GM18867 (cell line): ENCODE data around the gene KDM3A.
"Not testable (repeated sequence)": the region's sequence is repeated elsewhere in the genome, so short reads cannot be mapped to it uniquely, and the experiment has no call there.

Experiments used
- ATAC-seq: cut with Tn5 transposase; IDR thresholded peaks from one replicate; pipeline ENCODE4 v1.9.1; 2021; ENCODE audit warnings: mild to moderate bottlenecking, moderate library complexity; ENCODE audit not compliant: unreplicated experiment

Gene KDM3A

DNA sequence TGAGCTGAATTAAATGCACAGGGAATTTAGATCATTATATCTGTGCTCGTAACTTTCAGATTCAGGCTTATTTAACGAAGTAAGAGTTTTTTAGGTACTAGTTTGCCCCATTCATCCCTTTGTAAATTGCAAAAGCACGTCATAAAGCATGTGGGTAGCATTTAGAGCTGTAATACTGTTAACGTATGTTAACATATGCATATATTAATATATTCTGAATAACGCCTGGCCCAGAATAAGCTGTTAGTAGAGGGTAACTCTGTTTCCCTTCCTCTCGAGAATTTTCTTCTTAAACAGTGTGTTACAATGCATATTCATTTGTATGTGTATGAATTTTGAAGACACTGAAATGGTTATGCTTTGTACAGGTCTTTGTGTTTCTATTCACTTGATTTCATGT lies 30.5 kb downstream of the KDM3A start:
- no peak for ATAC-seq

DNA sequence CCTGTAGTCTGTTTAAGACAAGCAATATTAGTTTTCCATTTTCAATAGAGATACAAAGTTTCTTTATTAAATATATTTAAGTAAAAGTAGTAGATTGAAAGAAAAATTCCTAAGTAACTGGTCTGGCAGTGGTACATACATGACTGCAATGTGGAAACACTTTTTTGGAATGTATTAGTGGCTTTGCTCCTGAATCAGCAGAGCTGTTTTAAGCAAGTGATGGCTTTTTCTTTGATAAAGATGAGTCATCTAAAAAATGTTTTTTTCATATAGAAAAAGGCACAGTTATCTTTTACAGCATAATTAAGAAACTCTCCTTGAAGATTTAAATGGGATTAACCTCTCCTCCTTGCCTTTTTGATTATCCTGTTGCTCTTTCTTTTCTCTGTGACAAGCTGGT lies 34.9 kb downstream of the KDM3A start:
- ATAC-seq, result no peak

DNA sequence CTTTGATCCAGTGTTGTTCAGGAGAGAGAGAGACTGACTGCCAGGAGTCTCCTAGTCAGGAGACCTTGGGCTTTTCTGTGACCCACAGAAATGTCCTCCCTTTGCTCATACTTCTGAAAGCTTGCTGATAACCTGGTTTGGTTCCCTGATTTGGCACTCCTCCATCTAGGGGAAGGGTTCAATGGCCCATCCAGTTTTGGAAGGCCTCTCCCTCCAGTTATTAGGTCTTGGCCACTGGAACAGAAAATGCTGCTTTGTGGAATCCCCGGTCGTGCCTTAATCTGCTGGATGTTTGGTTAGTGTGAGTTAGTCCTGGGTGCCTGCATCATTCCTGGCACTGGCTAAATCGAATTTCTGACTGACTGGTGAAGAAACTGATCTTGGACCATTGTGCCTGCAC lies 35.7 kb downstream of the KDM3A start:
- ATAC-seq, result no peak

DNA sequence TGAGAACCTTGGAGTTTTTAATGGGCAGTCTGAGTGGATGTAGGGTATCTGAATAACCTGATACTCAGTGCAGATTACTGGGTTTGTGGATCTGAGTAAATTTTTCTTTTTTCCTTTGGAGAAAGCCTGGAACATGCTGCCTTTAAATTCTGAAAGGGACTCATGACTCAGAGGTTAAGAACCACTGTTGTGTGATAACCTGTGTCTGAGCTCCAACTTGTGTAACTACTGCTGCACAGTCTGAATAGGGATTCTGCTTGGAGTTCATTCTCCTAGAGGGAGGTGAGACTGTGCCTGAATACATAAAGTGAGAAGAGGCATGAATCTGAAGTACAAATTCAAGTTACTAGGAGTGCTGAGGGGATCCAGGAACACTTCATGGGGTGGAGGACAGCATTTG lies 36.2 kb downstream of the KDM3A start:
- no peak for ATAC-seq

DNA sequence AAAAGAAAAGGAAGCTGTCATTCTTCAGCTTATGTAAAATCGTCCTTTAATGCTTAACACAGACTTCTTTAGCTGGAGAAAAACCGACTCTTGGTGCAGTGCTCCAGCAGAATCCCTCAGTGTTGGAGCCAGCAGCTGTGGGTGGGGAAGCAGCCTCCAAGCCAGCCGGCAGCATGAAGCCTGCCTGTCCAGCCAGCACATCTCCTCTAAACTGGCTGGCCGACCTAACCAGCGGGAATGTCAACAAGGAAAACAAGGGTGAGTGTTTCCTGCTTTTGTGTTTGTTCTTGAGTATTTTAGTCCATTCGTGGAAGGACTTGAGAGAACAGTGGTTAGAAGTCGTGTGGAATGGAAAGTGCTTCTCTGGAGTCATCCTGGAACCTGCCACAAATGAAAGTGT lies 38.9 kb downstream of the KDM3A start:
- ATAC-seq, result no peak

DNA sequence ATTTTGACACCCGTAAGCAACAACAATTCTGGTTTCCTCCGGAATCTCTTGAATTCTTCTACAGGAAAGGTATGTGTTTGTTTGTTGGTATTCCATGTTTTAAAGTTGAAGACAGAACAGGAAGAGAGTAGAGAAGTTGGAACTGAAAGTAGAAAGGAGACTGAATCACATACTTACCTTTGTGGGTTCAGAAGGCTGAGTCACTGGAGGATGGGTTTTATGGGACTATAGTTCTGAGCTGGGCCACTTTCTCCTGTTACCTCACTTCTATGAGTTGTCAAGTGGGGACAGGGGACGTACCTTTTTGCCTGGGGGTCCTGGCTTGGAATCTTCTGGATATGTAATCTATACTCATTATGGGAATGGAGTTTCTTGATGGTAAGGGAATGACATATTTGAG lies 40.9 kb downstream of the KDM3A start:
- ATAC-seq, result no peak

DNA sequence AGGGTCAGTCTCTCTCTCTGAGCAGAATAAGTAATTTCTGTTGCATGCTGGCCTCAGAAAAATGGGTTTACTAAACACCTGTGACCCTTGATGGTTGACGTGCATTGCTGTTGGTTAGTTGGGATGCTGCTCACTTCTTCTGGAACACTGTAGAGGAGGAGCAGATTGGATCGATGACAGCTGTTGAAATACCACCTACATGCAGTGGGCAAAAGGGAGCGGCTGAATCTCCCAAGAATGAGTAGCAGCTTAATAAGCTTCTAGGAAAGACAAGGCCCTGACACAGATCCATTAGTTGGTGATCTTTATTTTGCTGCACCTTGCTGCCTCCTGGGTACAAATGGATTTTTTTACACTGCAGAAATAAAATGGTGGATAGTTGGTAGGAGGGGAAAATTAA lies 43.2 kb downstream of the KDM3A start:
- ATAC-seq, result no peak

DNA sequence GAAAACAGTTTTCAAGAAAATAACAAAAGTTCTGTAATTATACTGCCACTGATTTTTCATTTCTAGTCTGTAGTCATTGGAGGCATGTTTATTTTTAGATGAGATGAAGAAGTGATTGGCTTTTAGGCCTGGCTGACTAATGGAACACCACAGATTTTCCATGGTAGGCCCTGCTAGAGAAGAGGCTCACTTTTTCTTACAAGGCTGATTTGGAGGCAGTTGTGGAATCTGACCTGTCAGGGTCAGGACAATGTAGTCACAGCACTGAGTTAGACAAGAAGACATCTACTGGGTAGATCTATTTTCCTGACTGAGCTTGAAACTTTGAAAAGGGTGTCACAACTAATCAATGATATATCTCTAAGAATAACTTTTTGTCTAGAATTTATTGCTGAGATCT lies 43.9 kb downstream of the KDM3A start:
- ATAC-seq, result no peak

DNA sequence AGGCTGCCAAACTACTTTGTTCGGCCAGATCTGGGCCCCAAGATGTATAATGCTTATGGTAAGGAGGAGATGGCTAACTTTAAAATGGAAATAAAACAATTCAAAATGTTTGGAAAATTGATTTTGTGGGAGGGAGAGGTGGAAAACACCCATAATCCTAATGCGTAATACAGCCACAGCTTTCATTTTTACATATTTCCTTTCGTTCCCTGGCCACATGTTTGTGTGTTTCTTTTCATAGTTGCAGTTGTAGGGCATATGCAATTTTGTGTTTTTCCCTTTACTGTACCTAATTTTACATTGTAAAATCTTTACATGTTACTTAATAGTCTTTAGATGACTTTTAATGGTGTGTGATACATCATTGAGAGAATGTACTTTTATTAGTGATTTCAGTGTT lies 44.6 kb downstream of the KDM3A start:
- ATAC-seq, result no peak

DNA sequence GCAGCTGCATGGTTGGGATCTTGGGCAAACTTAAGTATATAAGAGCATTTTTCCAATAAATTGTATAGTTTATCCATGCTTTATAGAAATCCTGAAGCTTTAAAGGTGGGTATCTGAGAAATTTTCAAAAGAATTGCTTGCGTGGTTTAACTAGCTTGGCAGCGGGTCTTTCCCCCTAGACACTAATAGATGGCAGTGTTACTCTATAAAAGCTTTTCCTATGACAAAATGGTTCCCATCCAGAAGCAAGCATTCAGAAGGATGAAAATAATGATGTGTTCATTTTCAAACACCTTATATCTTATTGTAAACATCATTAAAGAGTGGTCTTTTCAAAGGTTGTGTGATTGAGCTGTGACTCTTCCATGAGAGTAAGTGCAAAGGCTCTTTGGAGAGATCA lies 45.9 kb downstream of the KDM3A start:
- no peak for ATAC-seq

DNA sequence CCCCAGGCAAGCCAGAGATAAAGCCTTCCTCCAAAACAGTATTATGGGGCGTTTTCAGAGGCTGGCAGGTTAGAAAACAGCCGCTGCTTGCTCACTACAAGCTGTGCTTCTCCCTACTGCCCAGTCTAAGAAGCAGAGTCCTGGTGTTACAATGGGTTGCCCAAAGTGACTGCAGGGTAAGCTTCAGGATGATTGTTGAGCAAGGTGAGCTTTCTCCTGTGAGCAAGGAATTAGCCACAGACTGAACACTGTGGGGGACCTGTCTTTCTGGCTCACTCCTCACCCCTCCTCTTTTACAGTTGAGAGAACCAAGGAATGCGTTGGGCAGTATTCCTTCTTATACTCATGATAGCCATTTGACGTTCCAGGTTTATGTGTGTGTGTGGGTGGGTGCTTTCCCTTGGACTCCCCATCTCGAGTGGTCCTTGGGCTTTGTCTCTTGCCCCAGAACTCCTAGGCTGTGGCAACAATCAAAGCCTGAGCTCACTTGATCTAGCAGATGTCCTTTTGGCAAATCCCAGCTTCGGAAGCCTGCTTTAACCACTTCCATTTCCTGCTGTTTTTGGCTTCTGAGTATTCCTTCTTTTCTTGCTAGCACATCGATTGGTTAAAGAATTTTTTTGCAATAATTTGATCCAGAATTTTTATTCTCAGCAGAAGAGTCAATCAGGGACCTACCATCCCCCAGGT lies 47.5 kb downstream of the KDM3A start:
- no peak for ATAC-seq

DNA sequence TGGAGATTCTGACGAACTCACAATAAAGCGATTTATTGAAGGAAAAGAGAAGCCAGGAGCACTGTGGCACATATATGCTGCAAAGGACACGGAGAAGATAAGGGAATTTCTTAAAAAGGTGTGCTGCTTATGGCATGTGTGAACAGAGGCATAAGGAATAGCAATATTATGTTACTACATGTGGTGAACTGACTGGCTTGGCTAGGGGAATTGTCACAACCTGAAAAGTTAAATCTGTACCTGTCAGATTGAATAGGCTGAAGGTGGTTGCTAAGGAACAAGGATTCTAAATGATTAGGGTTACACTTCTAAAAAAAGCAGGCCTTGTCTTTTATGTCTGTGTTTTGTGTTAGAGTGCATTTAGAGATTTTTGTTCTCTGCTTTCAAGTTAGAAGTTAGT lies 48.4 kb downstream of the KDM3A start:
- no peak for ATAC-seq

DNA sequence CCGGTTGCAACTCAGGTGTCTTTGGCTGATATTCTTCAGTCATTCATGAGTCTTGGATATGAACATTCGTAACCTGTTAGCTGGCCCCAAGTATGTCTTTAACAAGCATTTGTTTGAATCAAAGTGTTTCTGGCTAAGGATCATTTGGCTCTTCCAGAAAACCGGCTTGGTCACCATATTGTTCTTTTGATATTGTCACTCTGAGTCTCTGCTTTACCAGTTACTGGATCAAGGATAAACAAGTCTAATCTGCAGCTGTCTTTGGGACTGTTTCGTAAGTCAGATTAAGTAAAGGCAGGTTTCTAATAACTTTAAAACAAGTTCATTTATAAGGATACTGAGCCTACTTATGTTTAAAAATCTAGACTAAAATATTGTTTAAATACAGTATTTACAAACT lies 49.1 kb downstream of the KDM3A start:
- no peak for ATAC-seq

DNA sequence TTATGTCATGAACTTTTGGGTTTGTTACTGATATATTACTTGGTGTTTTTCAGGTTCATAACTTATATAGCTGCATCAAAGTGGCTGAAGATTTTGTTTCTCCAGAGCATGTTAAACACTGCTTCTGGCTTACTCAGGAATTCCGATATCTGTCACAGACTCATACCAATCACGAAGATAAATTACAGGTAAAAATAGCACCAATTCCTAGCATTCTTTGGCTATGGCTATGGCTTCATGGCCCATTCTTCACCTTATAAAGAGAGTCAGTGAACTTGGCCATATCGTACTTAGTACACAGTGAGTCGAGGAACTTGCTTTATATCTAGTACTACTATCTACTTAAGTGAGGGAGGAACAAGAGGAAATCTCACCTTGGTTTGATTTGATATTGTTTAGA lies 49.9 kb downstream of the KDM3A start:
- ATAC-seq, result no peak

DNA sequence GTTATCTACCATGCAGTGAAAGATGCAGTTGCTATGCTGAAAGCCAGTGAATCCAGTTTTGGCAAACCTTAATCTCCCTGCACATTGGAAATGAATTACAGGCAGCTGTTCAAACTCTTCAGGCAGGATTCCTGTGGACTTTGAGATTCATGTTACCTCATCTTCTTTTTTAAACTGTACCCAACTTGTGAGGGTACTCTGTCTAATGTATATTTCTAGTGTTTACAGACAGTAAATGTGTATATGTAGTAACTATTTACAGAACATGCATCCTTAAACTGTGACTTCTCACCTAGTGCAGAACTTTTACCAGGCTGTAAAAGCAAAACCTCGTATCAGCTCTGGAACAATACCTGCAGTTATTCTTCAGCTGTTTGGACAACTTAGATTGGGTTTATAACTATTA lies 50.9 kb downstream of the KDM3A start:
- ATAC-seq, result no peak

DNA sequence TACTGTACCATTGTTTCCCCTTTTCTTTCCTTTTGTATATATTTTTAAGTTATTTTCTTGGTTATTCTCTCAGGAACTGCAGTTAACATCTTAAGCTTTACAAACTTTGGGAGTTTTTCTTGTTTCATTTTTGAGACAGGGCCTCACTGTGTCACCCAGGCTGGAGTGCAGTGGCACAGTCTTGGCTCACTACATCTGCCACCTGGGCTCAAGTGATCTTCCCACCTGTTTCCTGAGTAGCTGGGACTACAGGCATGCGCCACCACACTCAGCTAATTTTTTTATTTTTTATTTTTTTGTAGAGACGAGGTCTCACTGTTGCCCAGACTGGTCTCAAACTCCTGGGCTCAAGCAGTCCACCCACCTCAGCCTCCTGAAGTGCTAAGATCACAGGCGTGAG lies 55.2 kb downstream of the KDM3A start:
- ATAC-seq, result not testable (repeated sequence)

DNA sequence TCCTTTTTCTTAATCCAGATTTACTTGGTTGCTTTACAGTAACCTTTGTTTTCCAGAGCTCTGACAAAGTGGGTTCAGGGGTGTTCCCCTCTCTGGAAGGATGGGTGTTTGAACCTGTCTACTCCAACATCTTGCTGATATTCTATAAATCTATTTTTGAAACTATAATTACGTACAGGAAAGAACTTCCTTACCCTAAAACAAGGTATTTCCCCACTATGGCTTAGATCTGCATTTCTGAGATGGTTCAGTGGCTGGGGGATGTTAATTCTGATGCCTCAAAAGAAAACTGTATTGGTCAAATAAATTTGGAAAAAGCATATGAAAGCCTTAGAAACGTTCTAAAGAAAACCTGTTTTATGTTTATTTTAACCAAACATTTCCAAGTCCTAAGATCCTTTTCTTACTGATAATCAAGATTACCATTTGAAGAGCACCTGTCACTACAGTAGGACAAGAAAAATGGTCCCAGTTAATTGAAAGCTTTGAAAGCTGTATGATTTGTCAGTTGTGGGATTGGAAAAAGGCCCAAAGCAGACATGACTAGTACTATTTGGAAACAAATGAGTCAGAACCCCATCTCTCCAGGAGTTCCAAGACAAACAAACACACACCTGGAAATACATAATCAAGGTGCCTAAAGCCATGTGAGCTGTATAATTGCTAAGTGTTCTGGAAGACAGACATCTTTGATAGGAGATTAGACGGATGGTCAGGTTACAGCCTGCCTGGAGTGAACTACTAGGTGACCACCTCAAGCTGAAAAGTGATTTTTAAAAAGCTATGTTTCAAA lies 57.5 kb downstream of the KDM3A start:
- ATAC-seq, result no peak

DNA sequence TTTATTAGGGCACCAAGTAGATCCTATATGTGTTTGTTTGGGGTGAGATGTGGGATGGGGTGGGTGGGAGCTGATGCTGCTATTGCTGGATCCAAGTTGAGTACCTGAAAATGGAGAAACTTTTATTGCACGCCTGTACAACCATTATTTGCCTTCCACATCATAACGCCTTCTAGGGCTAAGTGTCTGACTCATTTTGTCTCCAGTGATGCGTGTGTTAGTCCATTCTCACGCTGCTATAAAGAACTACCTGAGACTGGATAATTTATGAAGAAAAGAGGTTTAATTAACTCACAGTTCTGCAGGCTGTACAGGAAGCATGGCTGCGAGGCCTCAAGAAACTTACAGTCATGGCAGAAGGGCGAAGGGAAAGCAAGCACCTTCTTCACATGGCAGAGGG lies 58.2 kb downstream of the KDM3A start:
- no peak for ATAC-seq

DNA sequence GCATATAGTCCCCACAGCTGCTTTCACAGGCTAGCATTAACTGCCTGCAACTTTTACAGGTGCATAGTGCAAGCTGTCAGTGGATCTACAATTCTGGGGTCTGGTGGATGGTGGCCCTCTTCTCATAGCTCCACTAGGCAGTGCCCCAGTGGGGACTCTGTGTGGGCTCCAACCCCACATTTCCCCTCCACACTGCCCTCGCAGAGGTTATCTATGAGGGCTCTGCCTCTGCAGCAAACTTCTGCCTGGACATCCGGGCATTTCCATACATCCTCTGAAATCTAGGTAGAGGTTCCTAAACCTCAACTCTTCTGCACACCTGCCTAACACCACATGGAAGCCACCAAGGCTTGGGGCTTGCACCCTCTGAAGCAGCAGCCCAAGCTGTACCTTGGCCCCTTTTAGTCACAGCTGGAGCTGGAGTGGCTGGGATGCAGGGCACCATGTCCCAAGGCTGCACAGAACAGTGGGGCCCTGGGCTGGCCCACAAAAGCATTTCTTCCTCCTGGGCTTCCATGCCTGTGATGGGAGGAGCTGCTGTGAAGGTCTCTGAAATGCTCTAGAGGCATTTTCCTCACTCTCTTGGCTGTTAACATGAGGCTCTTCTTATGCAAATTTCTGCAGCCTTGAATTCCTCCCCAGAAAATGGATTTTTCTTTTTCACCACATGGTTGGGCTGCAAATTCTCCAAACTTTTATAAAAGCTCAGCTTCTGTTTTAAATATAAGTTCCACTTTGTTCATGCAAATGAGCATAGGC lies 59.3 kb downstream of the KDM3A start:
- ATAC-seq, result no peak

DNA sequence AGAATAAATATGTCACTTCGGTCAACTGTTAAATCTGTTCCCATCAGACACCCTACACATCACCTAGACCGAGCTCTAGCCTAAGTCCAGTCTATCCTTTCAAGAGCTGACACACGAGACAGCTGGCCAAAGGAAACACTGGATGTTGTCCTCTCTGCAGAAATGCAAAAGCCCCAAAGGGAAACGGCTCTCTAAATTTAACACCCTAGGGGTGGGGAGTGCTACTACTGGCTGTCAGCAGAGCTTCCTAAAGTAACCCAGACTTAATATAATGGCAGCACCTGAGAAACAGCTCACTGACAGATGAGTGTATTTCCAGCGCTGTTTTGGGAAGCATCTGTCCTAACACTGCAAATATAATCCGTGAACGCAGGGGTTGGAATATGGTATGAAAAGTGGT lies 66.4 kb downstream of the KDM3A start:
- no peak for ATAC-seq

DNA sequence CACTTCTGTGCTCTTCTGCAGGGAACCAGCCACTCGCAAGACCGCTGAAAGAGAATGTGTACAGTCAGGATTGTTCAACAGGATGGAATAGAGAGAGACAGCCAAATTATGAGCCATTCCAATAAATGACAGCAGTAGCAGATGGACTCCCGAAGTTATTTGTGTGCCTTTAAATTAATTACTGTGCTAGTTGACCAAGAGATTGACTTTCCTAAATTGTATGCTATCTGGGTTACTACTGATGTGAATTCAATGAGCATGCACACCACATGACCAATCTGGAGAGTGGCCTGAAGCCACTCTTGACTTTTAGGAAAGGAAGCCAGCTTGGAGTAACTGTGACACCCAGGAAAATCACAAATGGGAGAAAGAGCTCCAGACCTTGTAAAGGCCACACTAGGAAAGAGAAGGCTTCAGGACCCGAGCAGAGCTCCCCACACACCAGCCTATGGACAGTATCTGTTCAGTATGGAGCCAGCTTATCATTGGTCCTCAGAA lies 69.3 kb downstream of the KDM3A start:
- ATAC-seq, result no peak

DNA sequence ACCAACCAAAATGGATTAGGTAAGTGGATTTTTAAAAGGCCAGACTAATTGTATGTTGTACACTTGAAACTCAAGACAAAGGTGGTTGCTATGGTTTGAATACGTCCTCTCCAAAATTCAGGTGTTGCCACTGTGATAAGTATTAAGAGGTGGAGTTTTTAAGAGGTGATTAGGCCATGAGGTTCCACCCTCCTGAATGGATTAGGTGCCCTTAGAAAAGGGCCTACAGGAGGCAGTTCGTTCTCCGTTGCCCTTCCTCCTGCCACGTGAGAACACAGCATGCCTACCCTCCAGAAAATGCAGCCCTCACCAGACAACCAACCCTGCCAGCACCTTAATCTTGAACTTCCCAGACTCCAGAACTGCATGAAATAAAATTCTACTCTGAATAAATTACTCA lies 70.9 kb downstream of the KDM3A start:
- ATAC-seq, result no peak
